HG02623 (cell line): ENCODE measurements around the gene TEX29.

Experiments used
- ATAC-seq: cut with Tn5 transposase; IDR thresholded peaks from one replicate; pipeline ENCODE4 v1.9.1; 2021; ENCODE audit warnings: moderate library complexity; ENCODE audit not compliant: unreplicated experiment

Gene TEX29

GRCh38 chr13:111319998-111320911, at the start of gene TEX29:
Gene TEX29, plus strand, starts transcription at chr13:111320642. Its CDS starts 249 bp downstream, at chr13:111320891.
- ATAC-seq = no peak

- ATAC-seq = no peak
These were observed 49.4 kb upstream of the TEX29 start for GRCh38 chr13:111270765-111271698.

GRCh38 chr13:111272117-111272516, 48.3 kb upstream of the TEX29 start:
- ATAC-seq = no peak

- no peak for ATAC-seq
These were observed 45.1 kb upstream of the TEX29 start for GRCh38 chr13:111275382-111275781.

GRCh38 chr13:111275995-111276618, 44.3 kb upstream of the TEX29 start:
- ATAC-seq = no peak

- no peak for ATAC-seq
These were observed 42.2 kb upstream of the TEX29 start for GRCh38 chr13:111278258-111278657.

- ATAC-seq = no peak
These were observed 41.4 kb upstream of the TEX29 start for GRCh38 chr13:111278743-111279652.

GRCh38 chr13:111280226-111280625, 40.2 kb upstream of the TEX29 start:
- no peak for ATAC-seq

- ATAC-seq = no peak
These were observed 39.5 kb upstream of the TEX29 start for GRCh38 chr13:111280681-111281585.

- no peak for ATAC-seq
These were observed 38.6 kb upstream of the TEX29 start for GRCh38 chr13:111281751-111282311.

GRCh38 chr13:111282425-111282824, 38.0 kb upstream of the TEX29 start:
- no peak for ATAC-seq

GRCh38 chr13:111282997-111283396, 37.4 kb upstream of the TEX29 start:
- ATAC-seq = no peak

GRCh38 chr13:111283457-111283856, 37.0 kb upstream of the TEX29 start:
- no peak for ATAC-seq

GRCh38 chr13:111283991-111284390, 36.5 kb upstream of the TEX29 start:
- ATAC-seq = no peak

- ATAC-seq = no peak
These were observed 35.9 kb upstream of the TEX29 start for GRCh38 chr13:111284565-111284964.

- no peak for ATAC-seq
These were observed 34.3 kb upstream of the TEX29 start for GRCh38 chr13:111286162-111286561.

- no peak for ATAC-seq
These were observed 33.7 kb upstream of the TEX29 start for GRCh38 chr13:111286749-111287148.

GRCh38 chr13:111287201-111287600, 33.2 kb upstream of the TEX29 start:
- no peak for ATAC-seq

- no peak for ATAC-seq
These were observed 32.2 kb upstream of the TEX29 start for GRCh38 chr13:111288276-111288675.
